ENCODE results near the gene CSNK1G3. TPM values are rescaled to one million over a fixed set of nuclear protein-coding genes. Genes with fewer than 3 reads are reported as not detected.

The CSNK1G3 gene
- total and polyA plus RNA-seq, 12 donors = 5.0 to 30.9 (median 24.8) TPM

- Histone ChIP-seq H3K27ac (no peak overlapping the region), H3K27me3 (no peaks in the 10 kb centered on the region), H3K36me3 (no peaks in the 10 kb centered on the region), H3K4me1 (no peaks in the 10 kb centered on the region), H3K9me3 (peaks cover 0 to 16% (median 0%) of the 10 kb centered on the region in 11 donors), H3K4me3 (no peak overlapping the region)
- no peak for TF ChIP-seq CTCF (IDR thresholded peaks at IDR 0.05)
- WGBS, 2 donors = 79 to 89% methylated on average over 1 of the region's 1 CpG
- ATAC-seq (no peak), DNase-seq (no peak)
- intact Hi-C loops (cut with DNase I) = no loop called here
These were observed 135.1 kb downstream of the CSNK1G3 start for GRCh38 chr5:123647066-123647465.

- no peak for DNase-seq
- H3K9me3 ChIP-seq = peaks cover 0 to 16% (median 0%) of the 10 kb centered on the region in 11 donors
- intact Hi-C loops (cut with DNase I) = no loop called here
- H3K4me3 ChIP-seq = no peak overlapping the region
- WGBS, 2 donors = 87 to 93% methylated on average over 4 of the region's 4 CpGs
- H3K36me3 ChIP-seq = no peaks in the 10 kb centered on the region
- TF ChIP-seq CTCF (IDR thresholded peaks at IDR 0.05) = no peak
- H3K4me1 ChIP-seq = no peaks in the 10 kb centered on the region
- H3K27me3 ChIP-seq = no peaks in the 10 kb centered on the region
- H3K27ac ChIP-seq = no peak overlapping the region
- ATAC-seq = no peak
These were observed 139.3 kb downstream of the CSNK1G3 start for GRCh38 chr5:123651234-123651633.

- peaks cover 0 to 11% (median under 1%) of the 10 kb centered on the region in 11 donors for H3K9me3 ChIP-seq
- intact Hi-C loops (cut with DNase I) = no loop called here
- no peaks in the 10 kb centered on the region for H3K36me3 ChIP-seq
- DNase-seq (no peak), ATAC-seq (no peak)
- no peaks in the 10 kb centered on the region for H3K4me1 ChIP-seq
- no peak overlapping the region for H3K27ac ChIP-seq
- no peaks in the 10 kb centered on the region for H3K27me3 ChIP-seq
- TF ChIP-seq CTCF (IDR thresholded peaks at IDR 0.05) = no peak
- H3K4me3 ChIP-seq = no peak overlapping the region
- 92 to 94% methylated on average over 2 of the region's 2 CpGs for WGBS, 2 donors
These were observed 147.0 kb downstream of the CSNK1G3 start for GRCh38 chr5:123659011-123659410.

GRCh38 chr5:123659495-123659894 lies 147.5 kb downstream of the CSNK1G3 start:
- TF ChIP-seq CTCF (IDR thresholded peaks at IDR 0.05) = no peak
- H3K4me1 ChIP-seq = no peaks in the 10 kb centered on the region
- 66 to 82% methylated on average over 2 of the region's 2 CpGs for WGBS, 2 donors

More at GRCh38 chr5:123659495-123659894, 147.5 kb downstream of the CSNK1G3 start:
- Histone ChIP-seq H3K27ac (no peak overlapping the region), H3K4me3 (no peak overlapping the region), H3K9me3 (peaks cover 0 to 15% (median 5%) of the 10 kb centered on the region in 11 donors), H3K27me3 (no peaks in the 10 kb centered on the region), H3K36me3 (no peaks in the 10 kb centered on the region)
- ATAC-seq = no peak
- intact Hi-C loops (cut with DNase I) = no loop called here
- no peak for DNase-seq

Data from heart right ventricle (tissue), 16 donors.